Kidney (tissue), 14 donors: ENCODE measurements around the gene PP2D1. TPM values are rescaled to one million over a fixed set of nuclear protein-coding genes. Genes with fewer than 3 reads are reported as not detected.
"Not testable (repeated sequence)": the region's sequence is repeated elsewhere in the genome, so short reads cannot be mapped to it uniquely, and the experiment has no call there.

ENCODE experiments used
- DNase-seq, 5 donors: peaks; one replicate each; pipeline ENCODE4 v3.0.0-alpha.2; 2013 to 2020
- FAIRE-seq: peaks from 2 replicates; lab custom pipeline; 2012; peaks lifted over from hg19 to GRCh38; lab: Jason Lieb, UNC
- H3K27ac ChIP-seq, 2 donors: one replicate each; pipeline ENCODE4 v1.7.0; 2013; ENCODE audit warnings: low read depth in 2 of 2, low read length in 2 of 2, inconsistent platforms in 1 of 2
- H3K27me3 ChIP-seq: one replicate; pipeline ENCODE4 v1.7.1; 2013; ENCODE audit warnings: low read length, inconsistent platforms; ENCODE audit not compliant: control insufficient read depth, insufficient read depth
- H3K36me3 ChIP-seq, 3 donors: one replicate each; pipeline versions ENCODE4 v1.7.0 to v1.7.1; 2013; ENCODE audit warnings: low read length in 3 of 3, control low read depth in 1 of 3, inconsistent platforms in 1 of 3; ENCODE audit not compliant: insufficient read depth in 3 of 3, control insufficient read depth in 2 of 3
- H3K4me1 ChIP-seq, 3 donors: one replicate each; pipeline versions ENCODE4 v1.7.0 to v1.7.1; 2013; ENCODE audit warnings: low read length in 3 of 3, inconsistent platforms in 1 of 3, low read depth in 1 of 3; ENCODE audit not compliant: control insufficient read depth in 2 of 3, insufficient read depth in 2 of 3
- H3K4me3 ChIP-seq, 3 donors: one replicate each; pipeline versions ENCODE4 v1.7.0 to v1.8.1; 2013; ENCODE audit warnings: low read length in 3 of 3, control low read depth in 1 of 3, inconsistent platforms in 1 of 3
- H3K9ac ChIP-seq, 3 donors: one replicate each; pipeline versions ENCODE4 v1.7.0 to v1.7.1; 2013; ENCODE audit warnings: low read length in 3 of 3, control low read depth in 1 of 3, inconsistent platforms in 1 of 3
- H3K9me3 ChIP-seq, 3 donors: one replicate each; pipeline versions ENCODE4 v1.7.0 to v1.7.1; 2013; ENCODE audit warnings: low read length in 3 of 3, control low read depth in 1 of 3, inconsistent platforms in 1 of 3; ENCODE audit not compliant: control insufficient read depth in 2 of 3, insufficient read depth in 1 of 3
- CTCF ChIP-seq: IDR thresholded peaks from 3 replicates; pipeline ENCODE4 v1.5.1; 2012; ENCODE audit warnings: mild to moderate bottlenecking, moderate library complexity, borderline replicate concordance; ENCODE audit not compliant: insufficient read depth; ENCODE audit errors: extremely low read depth
- intact Hi-C: fragments of 100-400 bp; cut with DNase I; formaldehyde crosslinking; loops from one replicate; pipeline ENCODE4 v1.11.1; 2022
- polyA plus RNA-seq: library from polyadenylated mRNA; stranded (reverse); fragments of 350-450 nt; fragmentation: Illumina TruSeq; extraction: RNeasy Lipid Tissue Mini Kit (QIAGEN cat#74804); gene quantifications from one replicate; pipeline ENCODE4 v1.2.3, GENCODE V29; 2014; ENCODE audit warnings: low read depth, low replicate concordance; ENCODE audit not compliant: insufficient read depth
- total RNA-seq: library from RNA; stranded (reverse); fragmentation: NEBNext Ultra II Directional; extraction: Animal tissue kit (Norgen Biotek cat#: 25700); gene quantifications from one replicate; pipeline ENCODE4 v1.2.1, GENCODE V29; 2021
- donor health status: control.
- donor health status: control.
- donor health status: control.
- donor health status: control.
- donor health status: control.
- donor health status: DM: yes; HTN: yes; CAD: no.
- donor health status: Normal renal cell carcinoma (clear cell type).

The PP2D1 gene
- total and polyA plus RNA-seq, 2 donors from 2014 or later = not detected

DNA sequence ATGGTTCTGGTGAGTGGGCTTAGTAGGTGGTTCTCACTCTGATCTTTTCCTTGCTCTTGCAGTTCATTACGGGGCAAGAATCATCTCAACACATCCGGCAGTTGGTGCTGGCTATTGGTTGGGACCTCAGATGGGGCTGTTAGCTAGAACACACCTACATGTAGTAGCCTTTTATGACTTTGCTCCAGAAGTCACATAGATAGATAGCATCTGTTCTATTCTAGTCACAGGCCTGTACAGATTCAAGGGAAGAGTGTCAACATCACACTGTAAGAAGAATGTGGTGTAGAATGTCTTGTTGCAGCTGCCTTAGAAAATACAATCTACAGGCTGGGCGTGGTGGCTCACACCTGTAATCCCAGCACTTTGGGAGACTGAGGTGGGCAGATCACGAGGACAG, 50.1 kb downstream of the PP2D1 start:
- no peaks in the 10 kb centered on the region for H3K4me1 ChIP-seq
- H3K27ac ChIP-seq = no peak overlapping the region
- H3K9me3 ChIP-seq = no peaks in the 10 kb centered on the region
- no peak overlapping the region for H3K9ac ChIP-seq
- H3K36me3 ChIP-seq = no peaks in the 10 kb centered on the region
- no peak overlapping the region for H3K4me3 ChIP-seq
- H3K27me3 ChIP-seq = no peaks in the 10 kb centered on the region
- no peak for TF ChIP-seq CTCF
- intact Hi-C loops = no loop called here
- DNase-seq (no peak), FAIRE-seq (no peak)

DNA sequence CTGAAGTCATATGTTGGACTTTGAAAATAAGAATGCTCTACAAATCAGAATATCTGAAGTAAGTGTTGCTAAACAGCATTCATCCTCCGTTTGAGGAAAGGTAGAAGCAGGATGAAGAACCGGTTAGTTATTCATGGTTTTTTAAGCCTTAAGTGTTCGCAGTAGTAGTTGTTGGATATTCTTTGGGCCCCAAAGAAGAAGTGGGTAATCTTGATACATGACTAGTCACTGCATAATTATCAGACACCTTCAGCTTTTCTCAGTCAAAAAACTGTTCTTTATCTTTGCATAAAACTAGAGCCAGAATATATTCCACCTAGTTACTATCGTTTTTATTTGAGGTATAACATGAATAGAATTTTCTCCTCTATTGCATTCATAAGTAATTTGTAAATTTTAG, 51.4 kb downstream of the PP2D1 start:
- no peak overlapping the region for H3K4me3 ChIP-seq
- no peaks in the 10 kb centered on the region for H3K27me3 ChIP-seq
- no peak for TF ChIP-seq CTCF
- no peaks in the 10 kb centered on the region for H3K9me3 ChIP-seq
- FAIRE-seq = no peak
- no peak for DNase-seq
- no peaks in the 10 kb centered on the region for H3K4me1 ChIP-seq
- no peak overlapping the region for H3K27ac ChIP-seq
- peaks cover 0 to 5% (median 3%) of the 10 kb centered on the region in 3 donors for H3K36me3 ChIP-seq
- intact Hi-C loops = no loop called here
- H3K9ac ChIP-seq = no peak overlapping the region

- H3K36me3 ChIP-seq = peaks cover 0 to 5% (median 3%) of the 10 kb centered on the region in 3 donors
- no peak for FAIRE-seq
- no peak overlapping the region for H3K9ac ChIP-seq
- DNase-seq = no peak
- no peaks in the 10 kb centered on the region for H3K9me3 ChIP-seq
- H3K4me3 ChIP-seq = no peak overlapping the region
- H3K4me1 ChIP-seq = no peaks in the 10 kb centered on the region
- intact Hi-C loops = no loop called here
- no peak for TF ChIP-seq CTCF
- H3K27me3 ChIP-seq = no peaks in the 10 kb centered on the region
- no peak overlapping the region for H3K27ac ChIP-seq
These were observed 52.6 kb downstream of the PP2D1 start for GRCh38 chr3:19959505-19959904.

GRCh38 chr3:19957354-19957753, 54.7 kb downstream of the PP2D1 start:
- H3K36me3 ChIP-seq, intact Hi-C loops: not testable (repeated sequence)

More at GRCh38 chr3:19957354-19957753, 54.7 kb downstream of the PP2D1 start:
- H3K27ac ChIP-seq, H3K9me3 ChIP-seq, H3K9ac ChIP-seq, FAIRE-seq, H3K4me1 ChIP-seq, DNase-seq, H3K4me3 ChIP-seq, H3K27me3 ChIP-seq: not testable (repeated sequence)
